Naive thymus-derived CD4-positive, alpha-beta T cell (primary cell): ENCODE results near the gene FEM1B. TPM values are rescaled to one million over a fixed set of nuclear protein-coding genes. Genes with fewer than 3 reads are reported as not detected.

ENCODE experiments used
- ATAC-seq: fragments of 150-1000 bp; cut with Tn5 transposase; 2 replicates; pipeline ENCODE4 v1.10.0; 2021; ENCODE audit warnings: mild to moderate bottlenecking, moderate library complexity
- CTCF ChIA-PET: fragments of 350-600 bp; sonication (Branson Sonifier 250); formaldehyde crosslinking; loops from one replicate; lab custom pipeline; 2021; ENCODE audit warnings: antibody characterized with exemption; lab: Charles Lee
- POLR2A ChIA-PET: fragments of 350-600 bp; sonication (Branson Sonifier 250); formaldehyde crosslinking; loops from one replicate; lab custom pipeline; 2021; ENCODE audit warnings: antibody characterized with exemption, inconsistent platforms; lab: Charles Lee
- DNase-seq, 9 donors: peaks; one replicate each; pipeline versions ENCODE4 v3.0.0 to v3.0.0-alpha.2; 2020 to 2022; ENCODE audit warnings: mixed read lengths in 1 of 9
- H3K27ac ChIP-seq: one replicate; pipeline ENCODE4 v1.7.0; 2013; ENCODE audit warnings: mild to moderate bottlenecking, low read depth, low read length, moderate library complexity
- H3K27me3 ChIP-seq, 2 donors: one replicate each; pipeline ENCODE4 v1.7.0; 2013; ENCODE audit warnings: low read length in 2 of 2, mild to moderate bottlenecking in 2 of 2, moderate library complexity in 2 of 2; ENCODE audit not compliant: control insufficient read depth in 2 of 2, insufficient read depth in 2 of 2
- H3K36me3 ChIP-seq, 3 experiments: 1 replicate in 2 of 3; 2 replicates in 1 of 3; pipeline ENCODE4 v1.7.0; 2013; ENCODE audit warnings: low read length in 3 of 3, mild to moderate bottlenecking in 3 of 3, moderate library complexity in 1 of 3; ENCODE audit not compliant: insufficient read depth in 3 of 3, control insufficient read depth in 2 of 3
- H3K4me1 ChIP-seq, 2 donors: one replicate each; pipeline ENCODE4 v1.7.0; 2013; ENCODE audit warnings: low read length in 2 of 2, mild to moderate bottlenecking in 2 of 2, moderate library complexity in 1 of 2; ENCODE audit not compliant: control insufficient read depth in 2 of 2, insufficient read depth in 2 of 2
- H3K4me3 ChIP-seq: 2 replicates; pipeline ENCODE4 v1.7.0; 2013; ENCODE audit warnings: mild to moderate bottlenecking, low read length
- H3K9me3 ChIP-seq, 3 experiments: 1 replicate in 2 of 3; 2 replicates in 1 of 3; pipeline ENCODE4 v1.7.0; 2013; ENCODE audit warnings: low read length in 3 of 3; ENCODE audit not compliant: control insufficient read depth in 2 of 3
- H3K27ac Mint-ChIP-seq, 9 donors: one replicate each; pipeline ENCODE4 v1.8.0; 2020 to 2022; ENCODE audit warnings: mixed read lengths in 9 of 9, mild to moderate bottlenecking in 8 of 9, moderate library complexity in 5 of 9, inconsistent platforms in 2 of 9
- H3K27me3 Mint-ChIP-seq, 5 donors: one replicate each; pipeline ENCODE4 v1.8.0; 2021 to 2022; ENCODE audit warnings: mixed read lengths in 5 of 5, mild to moderate bottlenecking in 1 of 5
- H3K36me3 Mint-ChIP-seq, 5 donors: one replicate each; pipeline ENCODE4 v1.8.0; 2020 to 2022; ENCODE audit warnings: mixed read lengths in 5 of 5, mild to moderate bottlenecking in 3 of 5, inconsistent platforms in 1 of 5
- H3K4me1 Mint-ChIP-seq, 7 donors: one replicate each; pipeline ENCODE4 v1.8.0; 2020 to 2022; ENCODE audit warnings: mixed read lengths in 7 of 7, mild to moderate bottlenecking in 3 of 7, inconsistent platforms in 1 of 7
- H3K4me3 Mint-ChIP-seq, 10 donors: one replicate each; pipeline ENCODE4 v1.8.0; 2020 to 2022; ENCODE audit warnings: mild to moderate bottlenecking in 10 of 10, mixed read lengths in 10 of 10, moderate library complexity in 6 of 10, inconsistent platforms in 2 of 10
- H3K9me3 Mint-ChIP-seq, 11 donors: one replicate each; pipeline ENCODE4 v1.8.0; 2020 to 2022; ENCODE audit warnings: mixed read lengths in 11 of 11, mild to moderate bottlenecking in 4 of 11, inconsistent platforms in 1 of 11, moderate library complexity in 1 of 11
- intact Hi-C, 2 donors: fragments of 100-400 bp; cut with micrococcal nuclease; formaldehyde crosslinking; loops; one replicate each; pipeline ENCODE4 v1.15.1; 2023
- polyA plus RNA-seq, 2 donors: library from polyadenylated mRNA; unstranded; fragments of 300-500 nt; fragmentation: Illumina TruSeq; gene quantifications; one replicate each; pipeline ENCODE4 v1.2.3, GENCODE V29; 2021
- total RNA-seq, 6 experiments: library from RNA in 5 of 6; stranded (reverse) in 5 of 6; gene quantifications; 1 replicate in 5 of 6; 2 replicates in 1 of 6; pipeline ENCODE4 v1.2.3 and lab custom pipeline; 2021 to 2026

Gene FEM1B
- total and polyA plus RNA-seq, 7 experiments from 2014 or later, result 12.0 to 73.2 (median 58.6) TPM

DNA sequence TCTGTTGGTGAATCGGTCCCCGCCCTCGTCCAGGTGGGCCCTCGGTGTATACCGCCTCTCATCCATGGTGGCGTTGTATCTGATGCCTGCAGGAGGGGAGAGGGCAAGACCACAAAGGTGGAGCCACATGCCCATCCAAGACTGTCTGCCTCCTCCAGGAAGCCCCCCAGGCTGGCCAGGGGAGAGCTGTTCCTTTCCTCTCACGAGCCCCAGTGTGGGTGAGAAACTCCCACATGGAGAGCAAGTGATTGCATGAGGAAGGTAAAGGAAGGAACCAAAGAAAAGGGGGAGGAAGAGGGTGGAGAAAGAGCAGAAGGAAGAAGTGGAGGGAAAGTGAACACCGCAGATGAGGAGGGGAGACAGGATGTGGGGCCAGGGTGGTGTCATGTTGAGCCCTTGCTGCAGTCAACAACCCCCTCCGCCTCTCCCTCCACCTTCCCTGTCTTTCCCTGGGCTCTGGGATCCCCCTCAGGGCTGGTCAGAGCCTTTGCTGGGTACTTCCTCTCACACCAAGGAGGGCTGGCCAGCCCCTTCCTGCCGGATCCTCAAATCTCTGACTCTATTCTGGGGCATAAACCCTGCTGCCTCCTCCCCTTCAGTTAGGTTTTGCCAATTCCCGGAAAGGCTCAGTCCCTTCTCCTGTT is 49.3 kb downstream of the FEM1B start:
- Histone ChIP-seq H3K4me3 (no peak overlapping the region), H3K4me1 (peaks cover 0 to 18% of the 10 kb centered on the region in 2 donors), H3K27ac (no peak overlapping the region), H3K27me3 (no peaks in the 10 kb centered on the region), H3K36me3 (no peaks in the 10 kb centered on the region), H3K9me3 (no peaks in the 10 kb centered on the region)
- no peak for DNase-seq
- H3K27me3 Mint-ChIP-seq, result peaks cover 0 to 27% (median 0%) of the 10 kb centered on the region in 5 donors
- H3K4me1 Mint-ChIP-seq, result peaks cover 29 to 38% (median 30%) of the 10 kb centered on the region in 7 donors
- intact Hi-C loops, result loop anchor here in 1 of 2 donors (5.0 kb wide), 1 partner anchor 55 kb away; no protein-coding TSS in a partner anchor
- peak overlapping the region in 7 of 10 donors; percentile 3 to 83 (median 37) for H3K4me3 Mint-ChIP-seq
- no peaks in the 10 kb centered on the region for H3K36me3 Mint-ChIP-seq
- H3K27ac Mint-ChIP-seq, result peak overlapping the region in 4 of 9 donors; percentile 32 to 92 (median 56)
- ChIA-PET CTCF (no interaction called here), POLR2A (no interaction called here)
- H3K9me3 Mint-ChIP-seq, result no peaks in the 10 kb centered on the region
- ATAC-seq, result no peak

DNA sequence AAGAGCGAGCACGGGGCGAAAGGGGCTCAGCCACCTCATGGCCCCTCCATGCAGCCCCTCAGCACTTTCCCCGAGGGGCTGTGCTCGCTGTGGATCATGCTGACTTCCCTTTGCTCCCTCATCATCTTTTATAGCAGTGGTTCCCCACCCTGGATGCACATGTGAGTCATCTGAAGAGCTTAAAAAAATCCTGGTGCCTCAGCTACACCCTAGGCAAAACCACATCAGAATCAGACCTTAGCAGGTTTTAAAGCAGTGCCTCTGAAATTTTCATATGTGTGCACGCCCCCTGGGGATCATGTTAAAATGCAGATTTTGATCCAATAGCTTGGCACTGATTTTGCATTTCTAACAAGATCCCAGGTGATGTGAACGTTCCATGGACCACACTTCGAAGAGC is 50.9 kb downstream of the FEM1B start:
- Histone ChIP-seq H3K4me3 (no peak overlapping the region), H3K36me3 (no peaks in the 10 kb centered on the region), H3K9me3 (no peaks in the 10 kb centered on the region), H3K27ac (no peak overlapping the region), H3K27me3 (no peaks in the 10 kb centered on the region), H3K4me1 (peaks cover 0 to 18% of the 10 kb centered on the region in 2 donors)
- ATAC-seq, result peak; percentile 75
- Mint-ChIP-seq H3K27me3 (peaks cover 0 to 29% (median 0%) of the 10 kb centered on the region in 5 donors), H3K9me3 (no peaks in the 10 kb centered on the region), H3K4me3 (peak overlapping the region in 6 of 10 donors; percentile 3 to 74 (median 32)), H3K27ac (peak overlapping the region in 2 of 9 donors; percentile 75 to 84), H3K36me3 (no peaks in the 10 kb centered on the region), H3K4me1 (peaks cover 29 to 38% (median 30%) of the 10 kb centered on the region in 7 donors)
- ChIA-PET POLR2A (interaction anchor here (0.8 to 1.0 kb wide), 2 partner anchors 9 to 21 kb away, joined by 3 to 4 read pairs; no protein-coding TSS in a partner anchor), CTCF (interaction anchor here (0.6 to 1.8 kb wide), 4 partner anchors 17 to 76 kb away, joined by 3 to 18 read pairs (median 6); no protein-coding TSS in a partner anchor)
- intact Hi-C loops, result loop anchor here (1.0 to 5.0 kb wide), 4 partner anchors 22 to 75 kb away; no protein-coding TSS in a partner anchor
- DNase-seq, result peak in 3 of 9 donors; percentile 28 to 60 (median 32)

DNA sequence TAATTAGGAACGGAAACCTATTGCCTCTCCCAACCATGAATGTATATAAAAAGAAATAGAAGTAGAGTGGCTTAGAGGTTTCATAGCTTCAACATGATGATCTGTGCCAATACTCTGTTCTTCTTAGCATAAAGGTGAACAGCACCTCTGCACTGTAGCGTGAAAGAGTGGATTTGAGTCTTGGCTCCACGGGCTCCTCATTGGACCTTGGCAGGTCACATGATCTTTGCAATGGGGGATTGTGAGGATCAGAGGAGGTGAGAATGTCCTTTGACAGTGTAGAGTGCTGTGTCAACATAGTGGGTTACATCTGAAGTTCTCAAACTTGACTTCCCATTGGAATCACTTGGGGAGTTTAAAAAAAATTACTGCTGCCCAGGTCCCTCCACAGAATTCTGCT is 51.4 kb downstream of the FEM1B start:
- intact Hi-C loops, result loop anchor here (1.0 to 5.0 kb wide), 4 partner anchors 23 to 76 kb away; no protein-coding TSS in a partner anchor
- no peak for ATAC-seq
- no peak overlapping the region for H3K27ac ChIP-seq
- H3K27me3 Mint-ChIP-seq, result peaks cover 0 to 29% (median 3%) of the 10 kb centered on the region in 5 donors
- DNase-seq, result no peak
- H3K9me3 Mint-ChIP-seq, result no peaks in the 10 kb centered on the region
- H3K4me3 Mint-ChIP-seq, result peak overlapping the region in 3 of 10 donors; percentile 11 to 74 (median 65)
- ChIA-PET POLR2A (interaction anchor here (1.0 kb wide), 1 partner anchor 8 kb away, joined by 4 read pairs; no protein-coding TSS in a partner anchor), CTCF (interaction anchor here (0.6 to 1.8 kb wide), 3 partner anchors 22 to 466 kb away, joined by 3 to 18 read pairs (median 7); no protein-coding TSS in a partner anchor)
- H3K9me3 ChIP-seq, result no peaks in the 10 kb centered on the region
- peaks cover 0 to 18% of the 10 kb centered on the region in 2 donors for H3K4me1 ChIP-seq
- no peak overlapping the region for H3K4me3 ChIP-seq
- no peaks in the 10 kb centered on the region for H3K36me3 Mint-ChIP-seq
- H3K36me3 ChIP-seq, result no peaks in the 10 kb centered on the region
- peaks cover 29 to 42% (median 30%) of the 10 kb centered on the region in 7 donors for H3K4me1 Mint-ChIP-seq
- no peaks in the 10 kb centered on the region for H3K27me3 ChIP-seq
- no peak overlapping the region for H3K27ac Mint-ChIP-seq

DNA sequence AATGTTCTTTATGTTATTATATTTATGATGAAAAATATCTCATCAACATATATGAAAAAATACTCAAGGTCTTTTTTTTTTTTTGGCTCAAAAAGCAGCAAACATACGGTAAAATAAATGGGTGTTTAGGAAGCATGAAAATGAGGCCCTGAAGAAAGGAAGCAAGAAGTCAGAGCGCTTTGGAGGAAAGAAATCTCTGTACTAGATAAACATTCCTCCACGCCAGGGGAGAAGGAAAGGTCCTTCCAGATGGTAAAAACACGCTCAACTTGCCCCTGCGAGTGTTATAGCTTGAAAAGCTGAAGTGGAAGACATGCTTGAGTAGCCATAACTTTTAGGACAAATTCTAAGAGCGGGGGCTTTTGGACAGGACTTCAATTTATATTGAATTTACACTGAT is 52.9 kb downstream of the FEM1B start:
- ATAC-seq, result no peak
- H3K27ac ChIP-seq, result no peak overlapping the region
- POLR2A ChIA-PET, result no interaction called here
- Mint-ChIP-seq H3K9me3 (no peaks in the 10 kb centered on the region), H3K4me3 (no peak overlapping the region), H3K27me3 (peaks cover 0 to 28% (median 8%) of the 10 kb centered on the region in 5 donors), H3K27ac (no peak overlapping the region), H3K4me1 (peaks cover 29 to 44% (median 30%) of the 10 kb centered on the region in 7 donors), H3K36me3 (no peaks in the 10 kb centered on the region)
- H3K4me3 ChIP-seq, result no peak overlapping the region
- no peak for DNase-seq
- intact Hi-C loops, result no loop called here
- peaks cover 0 to 18% of the 10 kb centered on the region in 2 donors for H3K4me1 ChIP-seq
- no peaks in the 10 kb centered on the region for H3K27me3 ChIP-seq
- H3K9me3 ChIP-seq, result no peaks in the 10 kb centered on the region
- CTCF ChIA-PET, result no interaction called here
- H3K36me3 ChIP-seq, result no peaks in the 10 kb centered on the region

DNA sequence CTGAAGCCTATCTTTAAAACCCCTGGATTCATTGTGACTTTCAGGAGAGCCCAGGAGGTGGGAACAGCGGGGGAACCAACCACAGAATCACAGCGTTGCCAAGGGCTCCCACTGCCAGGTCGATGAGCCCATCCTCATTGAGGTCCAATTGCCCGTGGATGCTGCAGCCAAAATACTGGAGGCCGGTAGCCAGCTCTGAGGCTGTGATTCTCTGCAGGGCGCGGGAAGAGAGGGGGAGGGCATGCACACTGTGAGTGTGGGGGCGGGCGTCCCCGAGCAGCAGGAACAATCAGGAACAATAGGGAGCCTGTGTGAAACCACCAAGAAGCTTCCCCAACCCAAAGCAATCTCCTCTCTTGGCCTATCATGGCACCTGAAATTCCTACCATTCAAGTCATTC is 53.4 kb downstream of the FEM1B start:
- intact Hi-C loops, result no loop called here
- H3K9me3 Mint-ChIP-seq, result no peaks in the 10 kb centered on the region
- H3K27ac Mint-ChIP-seq, result no peak overlapping the region
- no peak for ATAC-seq
- ChIA-PET POLR2A (no interaction called here), CTCF (no interaction called here)
- Histone ChIP-seq H3K4me1 (peaks cover 0 to 18% of the 10 kb centered on the region in 2 donors), H3K36me3 (no peaks in the 10 kb centered on the region), H3K9me3 (no peaks in the 10 kb centered on the region), H3K4me3 (no peak overlapping the region), H3K27ac (no peak overlapping the region), H3K27me3 (no peaks in the 10 kb centered on the region)
- no peaks in the 10 kb centered on the region for H3K36me3 Mint-ChIP-seq
- H3K4me1 Mint-ChIP-seq, result peaks cover 29 to 42% (median 30%) of the 10 kb centered on the region in 7 donors
- no peak for DNase-seq
- peaks cover 0 to 28% (median 8%) of the 10 kb centered on the region in 5 donors for H3K27me3 Mint-ChIP-seq
- no peak overlapping the region for H3K4me3 Mint-ChIP-seq

DNA sequence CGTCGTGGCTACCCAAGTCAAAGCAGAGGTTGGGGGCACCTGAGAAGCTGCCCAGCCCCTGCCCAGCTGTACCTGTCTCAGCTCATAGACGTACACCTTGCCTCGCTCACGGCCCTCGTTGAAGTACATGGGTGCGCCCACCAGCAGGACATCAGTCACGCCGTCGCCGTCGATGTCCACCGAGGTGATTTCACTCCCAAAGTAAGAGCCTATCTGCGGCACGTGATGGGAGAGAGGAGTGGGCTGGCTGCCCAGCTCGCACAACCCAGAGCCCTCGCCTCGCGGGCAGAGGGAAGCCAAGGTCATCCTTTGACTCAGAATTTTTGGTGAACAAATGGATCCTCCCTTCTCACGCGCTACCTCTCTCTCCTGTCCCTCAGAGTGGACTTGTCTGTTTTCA is 54.7 kb downstream of the FEM1B start:
- no peak for DNase-seq
- ChIA-PET CTCF (no interaction called here), POLR2A (no interaction called here)
- no peak overlapping the region for H3K27ac ChIP-seq
- H3K4me1 ChIP-seq, result peaks cover 0 to 5% of the 10 kb centered on the region in 2 donors
- Mint-ChIP-seq H3K4me3 (no peak overlapping the region), H3K27ac (no peak overlapping the region), H3K27me3 (peaks cover 0 to 28% (median 8%) of the 10 kb centered on the region in 5 donors), H3K4me1 (peaks cover 16 to 28% (median 22%) of the 10 kb centered on the region in 7 donors), H3K9me3 (no peaks in the 10 kb centered on the region), H3K36me3 (no peaks in the 10 kb centered on the region)
- H3K27me3 ChIP-seq, result no peaks in the 10 kb centered on the region
- no peaks in the 10 kb centered on the region for H3K9me3 ChIP-seq
- ATAC-seq, result no peak
- intact Hi-C loops, result no loop called here
- no peak overlapping the region for H3K4me3 ChIP-seq
- H3K36me3 ChIP-seq, result no peaks in the 10 kb centered on the region
